BJ (cell line): ENCODE data around the gene TOMM20L. TPM values are rescaled to one million over a fixed set of nuclear protein-coding genes. Genes with fewer than 3 reads are reported as not detected.

Experiments
- CTCF ChIA-PET: fragments of 350-600 bp; formaldehyde crosslinking; extraction: SDS; loops from one replicate; lab custom pipeline; 2021; ENCODE audit warnings: antibody characterized with exemption, inconsistent platforms; lab: Yijun Ruan, JAX
- POLR2A ChIA-PET: fragments of 300-600 bp; sonication (Branson Sonifier 250); formaldehyde crosslinking; extraction: SDS; loops from one replicate; lab custom pipeline; 2021; ENCODE audit warnings: antibody characterized with exemption; lab: Charles Lee
- DNase-seq: peaks from one replicate; pipeline ENCODE4 v3.0.0-alpha.2; 2011; ENCODE audit warnings: low read depth
- H3K27me3 ChIP-seq: 2 replicates; pipeline ENCODE4 v1.6.0; 2011; ENCODE audit warnings: low read length; ENCODE audit not compliant: control insufficient read depth, insufficient read depth
- H3K36me3 ChIP-seq: 2 replicates; pipeline ENCODE4 v1.5.1; 2011; ENCODE audit warnings: low read length; ENCODE audit not compliant: control insufficient read depth, insufficient read depth
- H3K4me3 ChIP-seq: 2 replicates; pipeline ENCODE4 v1.5.1; 2011; ENCODE audit warnings: low read depth, mild to moderate bottlenecking, control low read depth, low read length
- polyA plus RNA-seq: library from polyadenylated mRNA; depleted of rRNA; stranded (reverse); fragments of >200 nt; gene quantifications from 2 replicates; pipeline ENCODE4 v1.2.3, GENCODE V29; 2011
- TF ChIP-seq, protein P1 (sequence below): IDR thresholded peaks from 2 replicates; pipeline ENCODE4 v1.5.1; 2011; ENCODE audit warnings: low read depth, mild to moderate bottlenecking, control low read depth, inconsistent platforms, low read length, moderate library complexity; ENCODE audit not compliant: insufficient read depth

Gene TOMM20L
- polyA plus RNA-seq, 1 experiment, result not detected

DNA sequence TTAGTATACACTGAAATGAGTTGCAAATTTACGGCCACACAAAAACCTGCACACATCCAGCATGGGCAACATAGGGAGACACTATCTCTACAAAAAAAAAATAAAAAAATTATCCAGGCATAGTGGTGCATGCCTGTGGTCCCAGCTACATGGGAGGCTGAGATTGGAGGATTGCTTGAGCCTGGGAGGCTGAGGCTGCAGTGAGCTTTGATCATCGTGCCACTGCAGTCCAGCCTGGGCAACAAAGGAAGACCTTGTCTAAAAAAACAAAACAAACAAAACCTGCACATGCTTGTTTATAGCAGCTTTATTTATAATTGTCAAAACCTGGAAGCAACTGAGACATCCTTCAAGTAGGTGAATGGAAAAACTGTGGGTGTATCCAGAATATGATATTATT is 4.9 kb upstream of the TOMM20L start:
- Histone ChIP-seq H3K36me3 (no peaks in the 10 kb centered on the region), H3K27me3 (no peaks in the 10 kb centered on the region), H3K4me3 (no peak overlapping the region)
- ChIA-PET CTCF (interaction anchor here (1.0 kb wide), 1 partner anchor 10 kb away, joined by 3 read pairs; no protein-coding TSS in a partner anchor), POLR2A (no interaction called here)
- TF ChIP-seq, protein P1, sequence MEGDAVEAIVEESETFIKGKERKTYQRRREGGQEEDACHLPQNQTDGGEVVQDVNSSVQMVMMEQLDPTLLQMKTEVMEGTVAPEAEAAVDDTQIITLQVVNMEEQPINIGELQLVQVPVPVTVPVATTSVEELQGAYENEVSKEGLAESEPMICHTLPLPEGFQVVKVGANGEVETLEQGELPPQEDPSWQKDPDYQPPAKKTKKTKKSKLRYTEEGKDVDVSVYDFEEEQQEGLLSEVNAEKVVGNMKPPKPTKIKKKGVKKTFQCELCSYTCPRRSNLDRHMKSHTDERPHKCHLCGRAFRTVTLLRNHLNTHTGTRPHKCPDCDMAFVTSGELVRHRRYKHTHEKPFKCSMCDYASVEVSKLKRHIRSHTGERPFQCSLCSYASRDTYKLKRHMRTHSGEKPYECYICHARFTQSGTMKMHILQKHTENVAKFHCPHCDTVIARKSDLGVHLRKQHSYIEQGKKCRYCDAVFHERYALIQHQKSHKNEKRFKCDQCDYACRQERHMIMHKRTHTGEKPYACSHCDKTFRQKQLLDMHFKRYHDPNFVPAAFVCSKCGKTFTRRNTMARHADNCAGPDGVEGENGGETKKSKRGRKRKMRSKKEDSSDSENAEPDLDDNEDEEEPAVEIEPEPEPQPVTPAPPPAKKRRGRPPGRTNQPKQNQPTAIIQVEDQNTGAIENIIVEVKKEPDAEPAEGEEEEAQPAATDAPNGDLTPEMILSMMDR, result no peak
- DNase-seq, result no peak

DNA sequence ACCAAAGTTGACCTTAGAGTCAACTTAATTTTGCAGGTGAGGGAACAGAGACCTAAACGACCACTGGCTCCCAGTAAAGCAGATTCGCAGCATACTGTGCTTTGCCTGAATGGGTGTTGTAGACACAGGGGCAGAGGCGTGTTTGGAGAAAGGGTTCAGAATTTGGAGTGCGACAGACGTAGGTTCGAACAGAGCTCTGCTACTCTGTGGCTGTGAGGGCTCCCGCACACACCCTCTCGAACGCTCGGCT is 243 bp upstream of the TOMM20L start:
- TF ChIP-seq, protein P1, result no peak
- no peak for DNase-seq
- Histone ChIP-seq H3K4me3 (peak overlapping the region; percentile 45), H3K27me3 (no peaks in the 10 kb centered on the region), H3K36me3 (no peaks in the 10 kb centered on the region)
- POLR2A ChIA-PET, result no interaction called here
- CTCF ChIA-PET, result interaction anchor here (0.7 to 2.9 kb wide), 9 partner anchors 9 to 287 kb away, joined by 3 to 19 read pairs (median 6); no protein-coding TSS in a partner anchor

DNA sequence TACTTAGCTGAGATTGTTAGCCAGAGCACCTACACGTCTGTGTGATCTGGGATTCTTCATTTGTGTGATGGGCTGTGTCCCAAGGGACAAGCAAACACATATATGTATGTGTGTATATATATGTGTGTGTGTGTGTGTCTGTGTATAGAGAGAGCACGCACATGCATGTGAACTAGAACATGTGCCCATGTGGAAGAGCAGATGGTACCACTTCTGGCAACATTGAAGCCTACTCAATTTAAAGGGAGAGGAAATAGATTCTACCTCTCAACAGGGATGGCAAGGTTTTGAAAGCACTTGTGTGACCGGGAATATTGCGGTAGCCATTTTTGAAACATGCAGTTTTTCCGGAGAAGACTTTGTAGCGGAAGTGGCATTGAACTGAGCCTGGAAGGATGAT is 1.4 kb downstream of the TOMM20L start:
- no peak overlapping the region for H3K4me3 ChIP-seq
- DNase-seq, result no peak
- no peaks in the 10 kb centered on the region for H3K27me3 ChIP-seq
- no peaks in the 10 kb centered on the region for H3K36me3 ChIP-seq
- POLR2A ChIA-PET, result no interaction called here
- TF ChIP-seq, protein P1, result no peak
- CTCF ChIA-PET, result interaction anchor here (2.0 to 2.9 kb wide), 2 partner anchors 9 to 289 kb away, joined by 10 to 19 read pairs; no protein-coding TSS in a partner anchor

- Histone ChIP-seq H3K36me3 (no peaks in the 10 kb centered on the region), H3K27me3 (no peaks in the 10 kb centered on the region), H3K4me3 (no peak overlapping the region)
- ChIA-PET CTCF (no interaction called here), POLR2A (no interaction called here)
- DNase-seq, result no peak
- TF ChIP-seq, protein P1, result no peak
Measured at GRCh38 chr14:58398495-58398894, 2.8 kb downstream of the TOMM20L start.

DNA sequence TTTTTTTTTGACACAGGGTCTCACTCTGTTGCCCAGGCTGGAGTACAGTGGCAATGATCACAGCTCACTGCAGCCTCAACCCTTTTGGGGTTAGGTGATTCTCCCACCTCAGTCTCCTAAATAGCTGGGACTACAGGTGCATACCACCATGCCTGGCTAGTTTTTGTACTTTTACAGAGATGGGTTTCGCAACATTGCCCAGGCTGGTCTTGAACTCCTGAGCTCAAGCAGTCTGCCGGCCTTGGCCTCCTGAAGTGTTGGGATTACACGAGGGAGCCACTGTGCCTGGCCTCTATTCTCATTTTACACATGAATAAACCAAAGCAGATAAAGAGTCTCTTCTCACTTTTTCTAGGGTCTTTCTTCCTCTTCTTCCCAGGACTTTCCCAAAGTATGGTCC is 3.2 kb downstream of the TOMM20L start:
- H3K4me3 ChIP-seq, result no peak overlapping the region
- TF ChIP-seq, protein P1, result no peak
- H3K36me3 ChIP-seq, result no peaks in the 10 kb centered on the region
- no peak for DNase-seq
- CTCF ChIA-PET, result interaction anchor here (0.7 kb wide), 1 partner anchor 49 kb away, joined by 3 read pairs; no protein-coding TSS in a partner anchor
- no peaks in the 10 kb centered on the region for H3K27me3 ChIP-seq
- POLR2A ChIA-PET, result no interaction called here
